Panc1 (cell line): ENCODE data around the gene FBXO17. TPM values are rescaled to one million over a fixed set of nuclear protein-coding genes. Genes with fewer than 3 reads are reported as not detected.

ENCODE experiments used
- ATAC-seq: fragments of 200-7000 bp; cut with Tn5 transposase; 2 replicates; pipeline ENCODE4 v1.9.1; 2020; ENCODE audit warnings: mild to moderate bottlenecking, moderate library complexity
- BruUV-seq: library from RNA; stranded (reverse); fragments of 400-500 nt; replicated peaks from 2 replicates; lab custom pipeline; 2021; lab: Mats Ljungman, UMichigan
- CTCF ChIA-PET: fragments of 300-600 bp; sonication (Branson Sonifier 250); formaldehyde crosslinking; loops from one replicate; lab custom pipeline; 2022; ENCODE audit warnings: antibody characterized with exemption; lab: Charles Lee
- POLR2A ChIA-PET: fragments of 300-600 bp; sonication (Branson Sonifier 250); formaldehyde crosslinking; loops from one replicate; lab custom pipeline; 2022; ENCODE audit warnings: antibody characterized with exemption; lab: Charles Lee
- DNase-seq: peaks from one replicate; pipeline ENCODE4 v3.0.0-alpha.2; 2010; ENCODE audit warnings: low read depth, low spot score
- H3K27ac ChIP-seq: 2 replicates; pipeline ENCODE4 v1.5.1; 2011; ENCODE audit warnings: mild to moderate bottlenecking, low read length, inconsistent platforms
- H3K27me3 ChIP-seq: fragments of 200-500 bp; sonication (Bioruptor generic); 2 replicates; pipeline ENCODE4 v1.6.0; 2014; ENCODE audit warnings: low read length, inconsistent platforms; ENCODE audit not compliant: control insufficient read depth, insufficient read depth
- H3K36me3 ChIP-seq: fragments of 200-500 bp; sonication (Bioruptor generic); 2 replicates; pipeline ENCODE4 v1.5.1; 2014; ENCODE audit warnings: inconsistent platforms, mild to moderate bottlenecking, low read length, moderate library complexity; ENCODE audit not compliant: control insufficient read depth, insufficient read depth
- H3K4me1 ChIP-seq: 2 replicates; pipeline ENCODE4 v1.5.1; 2011; ENCODE audit warnings: inconsistent platforms, mild to moderate bottlenecking, low read length, moderate library complexity; ENCODE audit not compliant: control insufficient read depth, insufficient read depth
- H3K4me3 ChIP-seq, 2 experiments: 2 replicates each; pipeline ENCODE4 v1.5.1; 2011 to 2012; ENCODE audit warnings: low read depth in 2 of 2, low read length in 2 of 2, mild to moderate bottlenecking in 2 of 2, inconsistent platforms in 1 of 2, moderate library complexity in 1 of 2
- H3K9me3 ChIP-seq: fragments of 200-500 bp; sonication (Bioruptor generic); 2 replicates; pipeline ENCODE4 v1.5.1; 2014; ENCODE audit warnings: low read depth, mild to moderate bottlenecking, inconsistent platforms, low read length, moderate library complexity; ENCODE audit not compliant: control insufficient read depth, insufficient read depth
- POLR2AphosphoS5 ChIP-seq: IDR thresholded peaks from 2 replicates; pipeline ENCODE4 v1.6.1; 2012; ENCODE audit warnings: mild to moderate bottlenecking, low read depth, low read length, moderate library complexity
- SIN3A ChIP-seq: IDR thresholded peaks from 2 replicates; pipeline ENCODE4 v1.6.1; 2012; ENCODE audit warnings: low read depth, mild to moderate bottlenecking, low read length, moderate library complexity, borderline replicate concordance; ENCODE audit not compliant: insufficient read depth
- TCF7L2 ChIP-seq: IDR thresholded peaks from 2 replicates; pipeline ENCODE4 v1.6.1; 2011; ENCODE audit warnings: mild to moderate bottlenecking, low read depth, low read length, inconsistent platforms
- in situ Hi-C: cut with HindIII; loops from 2 replicates; pipeline ENCODE4 v1.10.0; 2016; ENCODE audit warnings: low sequenced_read_pairs, low pct_unique_long_range_greater_than_20kb
- intact Hi-C: fragments of 100-400 bp; cut with micrococcal nuclease; formaldehyde crosslinking; loops from one replicate; pipeline ENCODE4 v1.10.0; 2022; ENCODE audit not compliant: unreplicated experiment
- total RNA-seq: library from RNA; stranded (reverse); gene quantifications from one replicate; pipeline ENCODE4 v1.2.1, GENCODE V29; 2021; ENCODE audit not compliant: unreplicated experiment
- TF ChIP-seq, protein P1 (sequence below), 2 experiments: IDR thresholded peaks; 2 replicates each; pipeline ENCODE4 v1.6.1; 2011 to 2012; ENCODE audit warnings: low read depth in 2 of 2, control low read depth in 1 of 2, low read length in 1 of 2, mild to moderate bottlenecking in 1 of 2, moderate library complexity in 1 of 2; ENCODE audit not compliant: insufficient read depth in 1 of 2
- TF ChIP-seq, protein P2 (sequence below): fragments of 450-650 bp; IDR thresholded peaks from 2 replicates; pipeline ENCODE4 v1.5.1; 2017; ENCODE audit warnings: mild to moderate bottlenecking

The FBXO17 gene
- total RNA-seq, 1 experiment from 2014 or later: 411 TPM

DNA sequence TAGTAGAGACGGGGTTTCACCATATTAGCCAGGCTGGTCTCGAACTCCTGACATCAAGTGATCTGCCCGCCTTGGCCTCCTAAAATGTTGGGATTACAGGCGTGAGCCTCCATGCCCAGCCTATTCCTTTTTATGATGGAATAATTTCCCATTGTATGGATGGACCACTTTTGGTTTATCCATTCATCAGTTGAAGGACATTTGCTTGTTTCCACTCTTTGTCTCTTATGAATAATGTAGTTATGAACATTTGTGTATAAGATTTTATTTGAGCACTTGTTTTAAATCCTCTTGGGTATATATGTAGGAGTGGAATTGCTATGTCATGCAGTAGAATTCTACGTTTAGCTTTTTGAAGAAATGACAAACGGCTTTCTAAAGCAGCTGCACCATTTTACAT, 33.5 kb upstream of the FBXO17 start:
- H3K27me3 ChIP-seq: no peaks in the 10 kb centered on the region
- no peak for ATAC-seq
- no peak overlapping the region for H3K4me3 ChIP-seq
- CTCF ChIA-PET: interaction anchor here (0.7 to 1.0 kb wide), 3 partner anchors 33 to 784 kb away, joined by 3 read pairs; partner anchors contain the start of gene FBXO17
- no peak for DNase-seq
- in situ Hi-C loops (no loop called here), intact Hi-C loops (no loop called here)
- no peak overlapping the region for H3K27ac ChIP-seq
- POLR2A ChIA-PET: interaction anchor here (0.6 kb wide), 1 partner anchor 15 kb away, joined by 3 read pairs; no protein-coding TSS in a partner anchor
- no TSS peak for BruUV-seq
- H3K9me3 ChIP-seq: no peaks in the 10 kb centered on the region
- TF ChIP-seq, protein P1, sequence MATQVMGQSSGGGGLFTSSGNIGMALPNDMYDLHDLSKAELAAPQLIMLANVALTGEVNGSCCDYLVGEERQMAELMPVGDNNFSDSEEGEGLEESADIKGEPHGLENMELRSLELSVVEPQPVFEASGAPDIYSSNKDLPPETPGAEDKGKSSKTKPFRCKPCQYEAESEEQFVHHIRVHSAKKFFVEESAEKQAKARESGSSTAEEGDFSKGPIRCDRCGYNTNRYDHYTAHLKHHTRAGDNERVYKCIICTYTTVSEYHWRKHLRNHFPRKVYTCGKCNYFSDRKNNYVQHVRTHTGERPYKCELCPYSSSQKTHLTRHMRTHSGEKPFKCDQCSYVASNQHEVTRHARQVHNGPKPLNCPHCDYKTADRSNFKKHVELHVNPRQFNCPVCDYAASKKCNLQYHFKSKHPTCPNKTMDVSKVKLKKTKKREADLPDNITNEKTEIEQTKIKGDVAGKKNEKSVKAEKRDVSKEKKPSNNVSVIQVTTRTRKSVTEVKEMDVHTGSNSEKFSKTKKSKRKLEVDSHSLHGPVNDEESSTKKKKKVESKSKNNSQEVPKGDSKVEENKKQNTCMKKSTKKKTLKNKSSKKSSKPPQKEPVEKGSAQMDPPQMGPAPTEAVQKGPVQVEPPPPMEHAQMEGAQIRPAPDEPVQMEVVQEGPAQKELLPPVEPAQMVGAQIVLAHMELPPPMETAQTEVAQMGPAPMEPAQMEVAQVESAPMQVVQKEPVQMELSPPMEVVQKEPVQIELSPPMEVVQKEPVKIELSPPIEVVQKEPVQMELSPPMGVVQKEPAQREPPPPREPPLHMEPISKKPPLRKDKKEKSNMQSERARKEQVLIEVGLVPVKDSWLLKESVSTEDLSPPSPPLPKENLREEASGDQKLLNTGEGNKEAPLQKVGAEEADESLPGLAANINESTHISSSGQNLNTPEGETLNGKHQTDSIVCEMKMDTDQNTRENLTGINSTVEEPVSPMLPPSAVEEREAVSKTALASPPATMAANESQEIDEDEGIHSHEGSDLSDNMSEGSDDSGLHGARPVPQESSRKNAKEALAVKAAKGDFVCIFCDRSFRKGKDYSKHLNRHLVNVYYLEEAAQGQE (IDR thresholded peaks at IDR 0.05; ENCODE audit: insufficient read depth in 1 of 2, low read depth in 2 of 2, low read length in 1 of 2): no peak
- TF ChIP-seq, protein P2, sequence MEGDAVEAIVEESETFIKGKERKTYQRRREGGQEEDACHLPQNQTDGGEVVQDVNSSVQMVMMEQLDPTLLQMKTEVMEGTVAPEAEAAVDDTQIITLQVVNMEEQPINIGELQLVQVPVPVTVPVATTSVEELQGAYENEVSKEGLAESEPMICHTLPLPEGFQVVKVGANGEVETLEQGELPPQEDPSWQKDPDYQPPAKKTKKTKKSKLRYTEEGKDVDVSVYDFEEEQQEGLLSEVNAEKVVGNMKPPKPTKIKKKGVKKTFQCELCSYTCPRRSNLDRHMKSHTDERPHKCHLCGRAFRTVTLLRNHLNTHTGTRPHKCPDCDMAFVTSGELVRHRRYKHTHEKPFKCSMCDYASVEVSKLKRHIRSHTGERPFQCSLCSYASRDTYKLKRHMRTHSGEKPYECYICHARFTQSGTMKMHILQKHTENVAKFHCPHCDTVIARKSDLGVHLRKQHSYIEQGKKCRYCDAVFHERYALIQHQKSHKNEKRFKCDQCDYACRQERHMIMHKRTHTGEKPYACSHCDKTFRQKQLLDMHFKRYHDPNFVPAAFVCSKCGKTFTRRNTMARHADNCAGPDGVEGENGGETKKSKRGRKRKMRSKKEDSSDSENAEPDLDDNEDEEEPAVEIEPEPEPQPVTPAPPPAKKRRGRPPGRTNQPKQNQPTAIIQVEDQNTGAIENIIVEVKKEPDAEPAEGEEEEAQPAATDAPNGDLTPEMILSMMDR: no peak
- TF ChIP-seq POLR2AphosphoS5 (no peak), TCF7L2 (no peak), SIN3A (no peak)
- no peaks in the 10 kb centered on the region for H3K4me1 ChIP-seq
- no peaks in the 10 kb centered on the region for H3K36me3 ChIP-seq

DNA sequence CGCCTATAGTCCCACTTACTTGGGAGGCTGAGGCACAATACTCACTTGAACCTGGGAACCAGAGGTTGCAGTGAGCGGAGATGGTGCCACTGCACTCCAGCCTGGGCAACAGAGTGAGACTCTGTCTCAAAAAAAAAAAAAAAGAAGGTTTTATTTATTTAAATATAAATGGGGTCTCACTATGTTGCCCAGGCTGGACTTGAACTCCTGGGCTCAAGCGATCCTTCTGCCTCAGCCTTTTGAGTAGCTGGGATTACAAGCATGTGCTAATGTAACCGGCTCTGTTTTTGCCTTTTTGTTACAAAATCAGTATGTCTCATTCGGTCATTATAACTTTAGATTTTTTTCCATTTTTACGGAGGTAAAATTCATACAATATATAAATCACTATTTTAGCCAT, 32.6 kb upstream of the FBXO17 start:
- H3K36me3 ChIP-seq: no peaks in the 10 kb centered on the region
- in situ Hi-C loops (no loop called here), intact Hi-C loops (no loop called here)
- ChIA-PET CTCF (interaction anchor here (0.7 kb wide), 1 partner anchor 24 kb away, joined by 4 read pairs; no protein-coding TSS in a partner anchor), POLR2A (interaction anchor here (0.6 kb wide), 2 partner anchors 14 to 320 kb away, joined by 3 read pairs; no protein-coding TSS in a partner anchor)
- H3K27ac ChIP-seq: no peak overlapping the region
- DNase-seq (no peak), ATAC-seq (no peak)
- no peak overlapping the region for H3K4me3 ChIP-seq
- no peaks in the 10 kb centered on the region for H3K27me3 ChIP-seq
- H3K9me3 ChIP-seq: no peaks in the 10 kb centered on the region
- no peak for TF ChIP-seq TCF7L2
- no peak for TF ChIP-seq POLR2AphosphoS5
- BruUV-seq: no TSS peak
- H3K4me1 ChIP-seq: no peaks in the 10 kb centered on the region

DNA sequence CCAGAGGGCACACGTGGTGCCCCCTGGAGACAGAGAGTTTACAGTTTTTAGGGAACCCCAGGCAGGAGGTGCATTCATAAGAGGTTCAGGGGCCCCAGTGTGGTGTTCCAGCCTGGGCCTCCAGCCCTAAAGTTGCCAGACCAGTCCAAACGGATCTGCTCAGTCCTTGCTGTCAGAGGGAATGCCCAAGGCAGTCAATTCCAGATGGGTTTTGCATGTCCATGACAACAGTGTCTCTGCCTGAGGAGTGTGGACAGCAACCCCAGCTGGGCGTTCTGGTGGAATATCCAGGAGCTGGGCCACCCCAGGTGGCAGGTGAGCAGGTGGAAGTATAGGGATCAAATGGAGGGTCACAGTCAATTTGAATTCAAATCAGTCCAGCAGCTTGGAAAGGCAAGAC, 31.6 kb upstream of the FBXO17 start:
- in situ Hi-C loops: no loop called here

More for the DNA sequence above, 31.6 kb upstream of the FBXO17 start:
- ChIA-PET CTCF (no interaction called here), POLR2A (no interaction called here)
- H3K4me1 ChIP-seq: no peaks in the 10 kb centered on the region
- intact Hi-C loops: no loop called here
- no peak overlapping the region for H3K4me3 ChIP-seq
- DNase-seq (no peak), ATAC-seq (peak; percentile 41; the same call in 1 of the 2 replicates)
- no peaks in the 10 kb centered on the region for H3K9me3 ChIP-seq
- no TSS peak for BruUV-seq
- H3K27ac ChIP-seq: no peak overlapping the region
- no peaks in the 10 kb centered on the region for H3K36me3 ChIP-seq
- TF ChIP-seq POLR2AphosphoS5: no peak
- TF ChIP-seq TCF7L2: no peak
- TF ChIP-seq, protein P2: no peak
- no peak for TF ChIP-seq SIN3A
- TF ChIP-seq, protein P1 (IDR thresholded peaks at IDR 0.05; ENCODE audit: insufficient read depth in 1 of 2, low read depth in 2 of 2, low read length in 1 of 2): no peak
- no peaks in the 10 kb centered on the region for H3K27me3 ChIP-seq
